Right ventricle myocardium inferior (tissue), 1 donor: Measurements from ENCODE around the gene ZNF197. TPM values are rescaled to one million over a fixed set of nuclear protein-coding genes. Genes with fewer than 3 reads are reported as not detected.
A peak's percentile ranks its signal among the peaks of the same experiment; 100 is the strongest.
"Not testable (repeated sequence)": the region's sequence is repeated elsewhere in the genome, so short reads cannot be mapped to it uniquely, and the experiment has no call there.

Experiments used
- ATAC-seq: fragments of 200-7000 bp; cut with Tn5 transposase; one replicate; pipeline ENCODE4 v1.9.1; 2020; ENCODE audit warnings: mild to moderate bottlenecking, moderate library complexity
- DNase-seq: peaks from one replicate; pipeline ENCODE4 v3.0.0; 2021; ENCODE audit errors: missing footprints
- intact Hi-C: fragments of 100-400 bp; cut with DNase I; formaldehyde crosslinking; loops from one replicate; pipeline ENCODE4 v1.11.0; 2022
- long read RNA-seq: library from polyadenylated mRNA; unstranded; transcript quantifications from one replicate; pipeline ENCODE4 v2.0.0, GENCODE V29; 2021
- total RNA-seq: library from RNA; stranded (reverse); fragmentation: NEBNext Ultra II Directional; extraction: Animal tissue kit (Norgen Biotek cat#: 25700); gene quantifications from one replicate; pipeline ENCODE4 v1.2.1, GENCODE V29; 2021
- donor health status: DM: no; HTN: yes; CAD: no; lungs with severe emphysema.

ZNF197 gene
- total RNA-seq, result 12.1 TPM
- long read RNA-seq, full-length matches to known transcripts, result 4 of 5 reads
- long read RNA-seq, partial matches to known transcripts, result 0 of 5 reads
- long read RNA-seq, other reads (novel, unspliced or antisense), result 1 of 5 reads

GRCh38 chr3:44624749-44625480 is at the start of gene ZNF197:
TSS of gene ZNF197 (plus strand) at chr3:44625036. CDS start at chr3:44629155, 4,119 bp downstream.
- DNase-seq (peak; percentile 89), ATAC-seq (peak; percentile 98)
- intact Hi-C loops, result loop anchor here (2.0 to 10.0 kb wide), 2 partner anchors 24 to 300 kb away; partner anchors contain the start of gene ZNF35

GRCh38 chr3:44576613-44577012 is 48.2 kb upstream of the ZNF197 start:
- ATAC-seq, result peak; percentile 51
- no peak for DNase-seq
- intact Hi-C loops, result no loop called here

DNA sequence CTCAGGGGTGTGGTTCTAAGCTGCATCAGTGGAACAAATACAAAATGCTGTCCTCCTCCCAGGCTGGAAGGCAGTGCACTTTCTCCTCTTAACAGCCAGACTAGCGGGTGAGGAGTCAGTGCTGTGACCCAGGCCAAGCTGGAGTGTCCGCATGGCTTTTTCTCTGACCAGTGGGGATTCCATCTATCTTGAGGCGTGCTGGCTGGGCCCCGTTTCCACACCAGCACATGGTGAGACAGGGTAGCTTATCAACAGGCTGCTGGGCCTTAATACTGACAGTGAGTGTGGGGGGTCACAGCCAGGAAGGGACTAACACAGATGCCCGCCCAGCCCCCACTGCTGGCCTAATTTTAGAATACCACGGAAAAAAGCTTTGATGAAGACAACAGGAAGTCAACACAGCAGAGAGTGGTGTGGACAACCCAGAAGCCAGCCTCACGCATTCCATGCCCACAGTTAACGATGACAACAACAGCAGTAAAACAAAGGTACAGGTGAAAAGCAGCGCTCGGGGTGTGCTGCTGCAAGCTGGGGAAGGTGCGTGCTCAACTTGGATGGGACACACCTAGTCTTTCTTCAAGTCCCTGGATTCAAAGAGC is 47.4 kb upstream of the ZNF197 start:
- intact Hi-C loops, DNase-seq: not testable (repeated sequence)
- peak; percentile 7 for ATAC-seq

DNA sequence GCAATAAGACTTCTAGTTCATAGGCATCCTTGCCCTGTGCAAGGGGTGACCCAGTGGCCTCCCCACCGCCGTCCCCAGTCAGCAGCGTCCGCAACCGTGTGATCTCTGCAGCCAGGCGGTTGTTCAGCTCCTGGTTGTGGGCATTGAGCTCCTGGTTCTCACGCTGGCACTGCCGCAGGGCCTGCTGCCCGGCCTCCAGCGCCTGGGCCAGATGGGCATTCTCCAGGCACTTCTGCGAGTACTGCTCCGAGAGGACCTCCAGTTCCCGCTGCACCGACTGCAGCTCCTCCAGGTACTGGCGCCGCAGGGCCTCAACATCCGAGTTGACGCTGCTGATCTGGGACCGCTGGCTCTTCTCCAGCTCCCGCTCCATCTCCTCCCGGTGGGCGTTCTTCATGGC is 46.5 kb upstream of the ZNF197 start:
- intact Hi-C loops, DNase-seq, ATAC-seq: not testable (repeated sequence)

DNA sequence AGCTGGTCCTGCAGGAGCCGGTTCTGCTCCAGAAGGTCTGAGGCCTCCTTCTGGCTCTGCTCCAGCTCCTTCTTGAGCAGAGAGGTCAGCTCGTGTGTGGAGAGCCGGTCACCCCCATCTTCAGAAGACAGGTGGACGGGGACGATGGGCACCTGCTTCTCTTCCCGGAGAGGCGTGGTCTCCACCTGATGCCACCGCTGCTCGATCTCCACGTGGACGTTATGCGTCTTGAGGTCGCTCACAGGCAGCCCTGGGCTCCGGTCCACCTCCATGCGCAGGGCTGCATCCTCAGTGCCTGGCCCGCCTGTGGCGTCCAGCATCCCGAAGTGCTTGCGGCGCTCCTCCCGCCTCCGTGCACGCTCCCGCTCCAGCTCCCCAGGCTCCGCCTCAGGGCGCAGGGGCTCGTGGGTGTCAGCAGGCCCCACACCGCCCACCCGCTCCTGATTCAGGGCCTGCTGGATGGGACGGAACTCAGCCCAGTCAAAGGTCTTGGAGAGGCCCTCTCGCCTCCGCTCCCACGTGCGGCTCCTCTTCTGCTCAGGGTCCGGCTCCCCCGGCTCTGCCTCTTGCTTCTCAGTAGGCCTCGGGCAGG is 45.8 kb upstream of the ZNF197 start:
- DNase-seq, intact Hi-C loops: not testable (repeated sequence)

GRCh38 chr3:44579749-44580148 is 45.1 kb upstream of the ZNF197 start:
- intact Hi-C loops, ATAC-seq, DNase-seq: not testable (repeated sequence)

More for the DNA sequence above, 45.8 kb upstream of the ZNF197 start:
- not testable (repeated sequence) for ATAC-seq

GRCh38 chr3:44580971-44581370 is 43.9 kb upstream of the ZNF197 start:
- intact Hi-C loops, ATAC-seq, DNase-seq: not testable (repeated sequence)

- peak; percentile 70 for DNase-seq
- intact Hi-C loops, result no loop called here
- peak; percentile 97 for ATAC-seq
Observed at GRCh38 chr3:44584646-44585501, 40.0 kb upstream of the ZNF197 start, which contains the start of gene ZNF660. TSS of gene ZNF660 (plus strand) at chr3:44584964. CDS start at chr3:44594194, 9,230 bp downstream.

DNA sequence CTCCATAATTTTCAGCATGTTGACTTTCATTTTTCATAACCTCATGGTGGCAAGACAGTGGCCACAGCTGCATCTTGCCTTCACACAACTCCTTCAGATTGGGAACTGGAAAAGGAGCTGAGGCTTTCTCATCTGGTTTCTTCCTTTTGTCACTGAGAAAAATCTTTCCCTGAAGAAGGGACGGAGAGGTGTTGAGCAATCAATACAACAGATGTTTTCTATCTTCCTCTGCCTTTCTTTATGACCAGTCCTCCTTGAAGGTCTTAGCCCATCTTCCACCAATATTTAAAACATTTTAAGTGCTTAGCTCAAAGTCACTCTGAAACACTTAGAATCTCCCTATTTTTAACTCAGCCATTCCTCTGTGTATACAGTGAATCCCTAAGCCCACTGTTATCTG is 28.2 kb upstream of the ZNF197 start:
- intact Hi-C loops, result no loop called here
- DNase-seq, result no peak

GRCh38 chr3:44601749-44602148 is 23.1 kb upstream of the ZNF197 start:
- no peak for ATAC-seq
- intact Hi-C loops, result no loop called here
- no peak for DNase-seq

More for the DNA sequence above, 28.2 kb upstream of the ZNF197 start:
- no peak for ATAC-seq

DNA sequence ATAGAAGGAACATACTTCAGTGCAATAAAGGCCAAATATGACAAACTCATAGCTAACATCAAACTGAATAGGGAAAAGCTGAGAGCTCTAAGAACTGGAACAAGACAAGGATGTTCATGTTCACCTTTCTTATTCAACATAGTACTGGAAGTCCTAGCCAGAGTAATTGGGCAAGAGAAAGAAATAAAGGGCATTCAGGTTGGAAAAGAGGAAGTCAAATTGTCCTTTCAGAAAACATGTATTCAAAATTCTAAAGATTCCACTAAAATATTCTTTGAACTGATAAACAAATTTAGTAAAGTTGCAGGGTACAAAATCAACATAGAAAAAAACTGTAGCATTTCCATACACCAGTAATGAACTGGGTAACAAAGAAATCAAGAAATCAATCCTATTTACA is 12.2 kb upstream of the ZNF197 start:
- ATAC-seq (no peak), DNase-seq (no peak)
- intact Hi-C loops, result no loop called here

GRCh38 chr3:44628716-44629115 is 3.9 kb downstream of the ZNF197 start:
- ATAC-seq (no peak), DNase-seq (no peak)
- intact Hi-C loops, result loop anchor here (10.0 kb wide), 1 partner anchor 304 kb away; no protein-coding TSS in a partner anchor

DNA sequence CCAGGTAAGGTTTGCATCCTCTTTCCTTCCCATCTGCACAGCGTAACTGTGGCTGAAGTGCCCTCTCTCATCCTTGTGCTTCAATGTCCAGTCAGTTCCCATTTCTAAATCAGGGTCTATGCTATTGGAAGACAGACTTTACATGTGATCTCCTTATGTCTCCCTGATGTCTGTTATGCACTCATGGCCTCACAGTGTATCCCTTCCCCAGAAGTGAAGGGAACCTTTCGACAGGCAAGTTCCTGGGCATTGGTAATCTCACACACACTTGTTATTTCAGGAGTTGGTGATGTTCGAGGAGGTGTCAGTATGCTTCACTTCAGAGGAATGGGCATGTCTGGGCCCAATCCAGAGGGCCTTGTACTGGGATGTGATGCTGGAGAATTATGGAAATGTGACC is 7.4 kb downstream of the ZNF197 start:
- ATAC-seq (no peak), DNase-seq (no peak)
- intact Hi-C loops, result no loop called here

- no peak for DNase-seq
- no peak for ATAC-seq
- intact Hi-C loops, result no loop called here
Observed at GRCh38 chr3:44642337-44642736, 17.5 kb downstream of the ZNF197 start.

GRCh38 chr3:44643024-44643423 is 18.2 kb downstream of the ZNF197 start:
- no peak for DNase-seq
- intact Hi-C loops, result no loop called here
- ATAC-seq, result no peak

DNA sequence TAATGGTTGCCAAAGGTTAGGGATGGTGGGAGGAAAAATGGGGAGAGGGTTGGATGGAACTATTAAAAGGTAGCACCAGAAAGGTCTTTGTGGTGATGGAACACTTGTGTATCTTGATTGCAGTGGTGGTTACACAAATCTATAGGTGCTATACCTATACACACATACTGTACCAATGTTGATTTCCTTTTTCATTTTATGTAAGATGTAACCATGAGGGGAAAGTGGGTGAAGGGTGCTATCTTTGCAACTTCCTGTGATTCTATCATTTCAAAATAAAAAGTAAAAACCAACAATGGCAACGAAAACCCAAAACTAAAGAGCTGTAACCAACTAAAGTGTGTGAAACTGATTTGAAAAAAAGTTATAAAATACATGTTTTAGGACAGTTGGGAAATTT is 22.9 kb downstream of the ZNF197 start:
- no peak for DNase-seq
- intact Hi-C loops, result loop anchor here (2.0 kb wide), 1 partner anchor 23 kb away; the partner anchor contains the start of gene ZNF197
- ATAC-seq, result no peak

- intact Hi-C loops, result loop anchor here (2.0 kb wide), 1 partner anchor 24 kb away; the partner anchor contains the start of gene ZNF197
- DNase-seq, result peak; percentile 81
Observed at GRCh38 chr3:44648564-44649229, 23.9 kb downstream of the ZNF197 start, which contains the start of gene ZNF35. TSS of gene ZNF35 (plus strand) at chr3:44648732. CDS start at chr3:44651068, 2,336 bp downstream.

DNA sequence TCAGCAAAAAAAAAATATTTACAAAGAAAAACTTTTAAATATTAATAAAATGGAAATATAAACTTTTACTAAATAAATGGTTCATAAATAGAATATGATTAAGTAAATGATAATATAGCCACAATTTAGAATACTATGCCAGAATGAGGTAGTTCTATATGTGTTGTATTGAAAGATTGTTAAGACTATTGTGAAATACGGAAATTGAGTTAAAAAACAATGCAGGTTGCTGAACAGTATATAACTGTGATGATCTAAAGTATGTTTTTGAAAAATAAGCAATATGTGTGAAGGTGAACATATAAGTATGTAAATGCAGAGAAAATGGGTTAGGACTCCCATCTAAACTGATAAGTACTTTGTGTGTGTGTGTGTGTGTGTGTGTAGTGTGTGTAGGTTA is 24.9 kb downstream of the ZNF197 start:
- ATAC-seq, result no peak
- intact Hi-C loops, result loop anchor here (2.0 kb wide), 1 partner anchor 25 kb away; the partner anchor contains the start of gene ZNF197
- DNase-seq, result no peak

More at GRCh38 chr3:44648564-44649229, 23.9 kb downstream of the ZNF197 start, which contains the start of gene ZNF35:
- peak; percentile 93 for ATAC-seq
